HG02981 (cell line): ENCODE results near the gene DNAJC21.
"Not testable (repeated sequence)": the region's sequence is repeated elsewhere in the genome, so short reads cannot be mapped to it uniquely, and the experiment has no call there.

Source experiments
- ATAC-seq: cut with Tn5 transposase; IDR thresholded peaks from one replicate; pipeline ENCODE4 v1.9.1; 2021; ENCODE audit warnings: mild to moderate bottlenecking, moderate library complexity; ENCODE audit not compliant: unreplicated experiment

Gene DNAJC21

GRCh38 chr5:34923256-34923655 lies 6.1 kb upstream of the DNAJC21 start:
- ATAC-seq = not testable (repeated sequence)

GRCh38 chr5:34923694-34924461 lies 5.5 kb upstream of the DNAJC21 start:
- peak; percentile 63 for ATAC-seq

- ATAC-seq = no peak
Measured at GRCh38 chr5:34924462-34924765, 4.9 kb upstream of the DNAJC21 start.

- ATAC-seq = no peak
Measured at GRCh38 chr5:34926318-34926888, 3.0 kb upstream of the DNAJC21 start.

GRCh38 chr5:34927785-34928184 lies 1.6 kb upstream of the DNAJC21 start:
- ATAC-seq = no peak

- no peak for ATAC-seq
Measured at GRCh38 chr5:34928267-34928666, 1.1 kb upstream of the DNAJC21 start.

GRCh38 chr5:34929720-34930461 lies 532 bp downstream of the DNAJC21 start:
- ATAC-seq = peak; percentile 71

GRCh38 chr5:34930462-34930844 lies 1.1 kb downstream of the DNAJC21 start:
- no peak for ATAC-seq

GRCh38 chr5:34930870-34931269 lies 1.5 kb downstream of the DNAJC21 start:
- ATAC-seq = no peak

GRCh38 chr5:34932947-34933346 lies 3.6 kb downstream of the DNAJC21 start:
- no peak for ATAC-seq

GRCh38 chr5:34941936-34942335 lies 12.6 kb downstream of the DNAJC21 start:
- no peak for ATAC-seq

GRCh38 chr5:34944044-34944443 lies 14.7 kb downstream of the DNAJC21 start:
- ATAC-seq = no peak

GRCh38 chr5:34944460-34945047 lies 15.2 kb downstream of the DNAJC21 start:
- no peak for ATAC-seq

- no peak for ATAC-seq
Measured at GRCh38 chr5:34957321-34957720, 28.0 kb downstream of the DNAJC21 start.

GRCh38 chr5:34957857-34958690 lies 28.7 kb downstream of the DNAJC21 start:
- ATAC-seq = peak; percentile 42

GRCh38 chr5:34959323-34959722 lies 30.0 kb downstream of the DNAJC21 start:
- peak; percentile 87 for ATAC-seq

- ATAC-seq = no peak
Measured at GRCh38 chr5:34967540-34967939, 38.2 kb downstream of the DNAJC21 start.

- no peak for ATAC-seq
Measured at GRCh38 chr5:34968258-34968657, 38.9 kb downstream of the DNAJC21 start.

GRCh38 chr5:34970552-34970951 lies 41.2 kb downstream of the DNAJC21 start:
- no peak for ATAC-seq

- not testable (repeated sequence) for ATAC-seq
Measured at GRCh38 chr5:34971655-34972054, 42.3 kb downstream of the DNAJC21 start.

GRCh38 chr5:34976347-34976746 lies 47.0 kb downstream of the DNAJC21 start:
- no peak for ATAC-seq
